ENCODE data around the gene SHH. TPM values are rescaled to one million over a fixed set of nuclear protein-coding genes. Genes with fewer than 3 reads are reported as not detected.

The SHH gene
- total and polyA plus RNA-seq, 2 of the 13 experiments (the other 11 are each of a cell fraction or from before 2014, with no cell fraction given), result 1.9 to 3.4 TPM

DNA sequence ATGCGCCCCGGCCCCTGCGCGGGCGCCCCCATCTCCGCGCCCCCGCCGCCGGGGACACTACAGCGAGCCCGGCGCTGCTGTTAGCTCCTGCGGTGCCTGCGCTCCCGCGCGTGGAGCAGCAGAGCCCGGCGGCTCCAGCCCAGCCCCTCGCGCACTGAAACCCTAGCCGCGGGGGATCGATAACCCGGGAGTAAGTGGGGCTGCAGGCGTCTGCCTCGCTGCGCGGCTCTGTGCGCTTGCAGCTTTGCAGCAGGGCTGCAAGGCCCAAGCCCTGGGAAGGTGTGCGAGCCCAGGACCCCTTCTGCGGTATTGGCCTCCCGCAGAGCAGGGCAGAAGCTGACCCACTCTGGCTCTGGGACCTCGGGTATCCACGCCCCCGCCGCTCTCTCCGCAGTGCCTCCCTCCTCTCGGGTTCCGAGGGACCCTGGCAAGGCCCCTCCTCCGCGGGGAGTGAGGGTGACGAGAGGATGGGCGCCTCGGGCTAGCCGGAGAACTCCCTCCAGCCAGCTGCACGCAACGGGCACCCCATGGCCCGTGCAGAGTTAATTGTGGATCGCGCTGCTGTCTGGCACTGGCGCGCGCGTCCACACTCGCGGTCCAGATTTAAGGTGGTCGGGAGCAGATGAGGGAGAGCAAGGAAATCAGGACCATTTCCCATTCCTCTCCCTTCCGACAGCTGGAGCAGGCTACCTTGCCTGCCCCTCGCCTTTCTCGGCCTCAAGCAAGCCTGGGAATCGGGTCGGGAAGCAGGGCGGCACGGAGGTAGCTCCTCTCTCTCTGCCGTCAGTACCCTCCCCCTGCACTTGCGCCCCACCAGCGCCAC lies 2.1 kb downstream of the SHH start (continued):
- TF ChIP-seq NFIB (CRISPR knock-in tag; IDR thresholded peaks at IDR 0.05; ENCODE audit: borderline replicate concordance) (no peak), STAG1 (CRISPR knock-in tag; IDR thresholded peaks at IDR 0.05) (0 out of 2 replicates have a peak, but pooled peaks have one; percentile 3), MTF2 (CRISPR knock-in tag; IDR thresholded peaks at IDR 0.05; ENCODE audit: borderline replicate concordance) (0 out of 2 replicates have a peak, but pooled peaks have one; percentile 63), ZSCAN29 (CRISPR knock-in tag; conservative IDR thresholded peaks at IDR 0.05) (no peak), SAP130 (CRISPR knock-in tag; IDR thresholded peaks at IDR 0.05; ENCODE audit: low read depth) (peak; percentile 15), JUND (CRISPR knock-in tag; IDR thresholded peaks at IDR 0.05) (no peak), ZNF382 (CRISPR knock-in tag; IDR thresholded peaks at IDR 0.05; ENCODE audit: borderline replicate concordance) (no peak), JUN (CRISPR knock-in tag; IDR thresholded peaks at IDR 0.05) (no peak), ZBTB21 (CRISPR knock-in tag; IDR thresholded peaks at IDR 0.05) (no peak), BORCS8-MEF2B (CRISPR knock-in tag; IDR thresholded peaks at IDR 0.05) (0 out of 2 replicates have a peak, but pooled peaks have one; percentile 30), ATAD3A (CRISPR knock-in tag; IDR thresholded peaks at IDR 0.05) (no peak), KLF15 (CRISPR knock-in tag; IDR thresholded peaks at IDR 0.05; ENCODE audit: borderline replicate concordance) (no peak), MED8 (CRISPR knock-in tag; IDR thresholded peaks at IDR 0.05; ENCODE audit: insufficient replicate concordance) (no peak)
- TF ChIP-seq, protein P1, sequence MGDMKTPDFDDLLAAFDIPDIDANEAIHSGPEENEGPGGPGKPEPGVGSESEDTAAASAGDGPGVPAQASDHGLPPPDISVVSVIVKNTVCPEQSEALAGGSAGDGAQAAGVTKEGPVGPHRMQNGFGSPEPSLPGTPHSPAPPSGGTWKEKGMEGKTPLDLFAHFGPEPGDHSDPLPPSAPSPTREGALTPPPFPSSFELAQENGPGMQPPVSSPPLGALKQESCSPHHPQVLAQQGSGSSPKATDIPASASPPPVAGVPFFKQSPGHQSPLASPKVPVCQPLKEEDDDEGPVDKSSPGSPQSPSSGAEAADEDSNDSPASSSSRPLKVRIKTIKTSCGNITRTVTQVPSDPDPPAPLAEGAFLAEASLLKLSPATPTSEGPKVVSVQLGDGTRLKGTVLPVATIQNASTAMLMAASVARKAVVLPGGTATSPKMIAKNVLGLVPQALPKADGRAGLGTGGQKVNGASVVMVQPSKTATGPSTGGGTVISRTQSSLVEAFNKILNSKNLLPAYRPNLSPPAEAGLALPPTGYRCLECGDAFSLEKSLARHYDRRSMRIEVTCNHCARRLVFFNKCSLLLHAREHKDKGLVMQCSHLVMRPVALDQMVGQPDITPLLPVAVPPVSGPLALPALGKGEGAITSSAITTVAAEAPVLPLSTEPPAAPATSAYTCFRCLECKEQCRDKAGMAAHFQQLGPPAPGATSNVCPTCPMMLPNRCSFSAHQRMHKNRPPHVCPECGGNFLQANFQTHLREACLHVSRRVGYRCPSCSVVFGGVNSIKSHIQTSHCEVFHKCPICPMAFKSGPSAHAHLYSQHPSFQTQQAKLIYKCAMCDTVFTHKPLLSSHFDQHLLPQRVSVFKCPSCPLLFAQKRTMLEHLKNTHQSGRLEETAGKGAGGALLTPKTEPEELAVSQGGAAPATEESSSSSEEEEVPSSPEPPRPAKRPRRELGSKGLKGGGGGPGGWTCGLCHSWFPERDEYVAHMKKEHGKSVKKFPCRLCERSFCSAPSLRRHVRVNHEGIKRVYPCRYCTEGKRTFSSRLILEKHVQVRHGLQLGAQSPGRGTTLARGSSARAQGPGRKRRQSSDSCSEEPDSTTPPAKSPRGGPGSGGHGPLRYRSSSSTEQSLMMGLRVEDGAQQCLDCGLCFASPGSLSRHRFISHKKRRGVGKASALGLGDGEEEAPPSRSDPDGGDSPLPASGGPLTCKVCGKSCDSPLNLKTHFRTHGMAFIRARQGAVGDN (CRISPR knock-in tag; IDR thresholded peaks at IDR 0.05), result peak; percentile 53
- TF ChIP-seq, protein P2, sequence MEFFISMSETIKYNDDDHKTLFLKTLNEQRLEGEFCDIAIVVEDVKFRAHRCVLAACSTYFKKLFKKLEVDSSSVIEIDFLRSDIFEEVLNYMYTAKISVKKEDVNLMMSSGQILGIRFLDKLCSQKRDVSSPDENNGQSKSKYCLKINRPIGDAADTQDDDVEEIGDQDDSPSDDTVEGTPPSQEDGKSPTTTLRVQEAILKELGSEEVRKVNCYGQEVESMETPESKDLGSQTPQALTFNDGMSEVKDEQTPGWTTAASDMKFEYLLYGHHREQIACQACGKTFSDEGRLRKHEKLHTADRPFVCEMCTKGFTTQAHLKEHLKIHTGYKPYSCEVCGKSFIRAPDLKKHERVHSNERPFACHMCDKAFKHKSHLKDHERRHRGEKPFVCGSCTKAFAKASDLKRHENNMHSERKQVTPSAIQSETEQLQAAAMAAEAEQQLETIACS (CRISPR knock-in tag; IDR thresholded peaks at IDR 0.05), result peak; percentile 22; the same call in 1 of the 2 replicates
- TF ChIP-seq, protein P3, sequence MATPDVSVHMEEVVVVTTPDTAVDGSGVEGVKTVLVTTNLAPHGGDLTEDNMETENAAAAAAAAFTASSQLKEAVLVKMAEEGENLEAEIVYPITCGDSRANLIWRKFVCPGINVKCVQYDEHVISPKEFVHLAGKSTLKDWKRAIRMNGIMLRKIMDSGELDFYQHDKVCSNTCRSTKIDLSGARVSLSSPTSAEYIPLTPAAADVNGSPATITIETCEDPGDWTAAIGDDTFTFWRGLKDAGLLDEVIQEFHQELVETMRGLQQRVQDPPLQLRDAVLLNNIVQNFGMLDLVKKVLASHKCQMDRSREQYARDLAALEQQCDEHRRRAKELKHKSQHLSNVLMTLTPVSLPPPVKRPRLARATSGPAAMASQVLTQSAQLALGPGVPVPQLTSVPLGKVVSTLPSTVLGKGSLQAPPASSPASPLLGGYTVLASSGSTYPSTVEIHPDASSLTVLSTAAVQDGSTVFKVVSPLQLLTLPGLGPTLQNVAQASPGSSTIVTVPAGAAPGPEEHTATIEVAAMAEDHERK (CRISPR knock-in tag; IDR thresholded peaks at IDR 0.05; ENCODE audit: low read depth), result no peak
- TF ChIP-seq, protein P4, sequence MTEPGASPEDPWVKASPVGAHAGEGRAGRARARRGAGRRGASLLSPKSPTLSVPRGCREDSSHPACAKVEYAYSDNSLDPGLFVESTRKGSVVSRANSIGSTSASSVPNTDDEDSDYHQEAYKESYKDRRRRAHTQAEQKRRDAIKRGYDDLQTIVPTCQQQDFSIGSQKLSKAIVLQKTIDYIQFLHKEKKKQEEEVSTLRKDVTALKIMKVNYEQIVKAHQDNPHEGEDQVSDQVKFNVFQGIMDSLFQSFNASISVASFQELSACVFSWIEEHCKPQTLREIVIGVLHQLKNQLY (CRISPR knock-in tag; IDR thresholded peaks at IDR 0.05), result no peak
- TF ChIP-seq, protein P5, sequence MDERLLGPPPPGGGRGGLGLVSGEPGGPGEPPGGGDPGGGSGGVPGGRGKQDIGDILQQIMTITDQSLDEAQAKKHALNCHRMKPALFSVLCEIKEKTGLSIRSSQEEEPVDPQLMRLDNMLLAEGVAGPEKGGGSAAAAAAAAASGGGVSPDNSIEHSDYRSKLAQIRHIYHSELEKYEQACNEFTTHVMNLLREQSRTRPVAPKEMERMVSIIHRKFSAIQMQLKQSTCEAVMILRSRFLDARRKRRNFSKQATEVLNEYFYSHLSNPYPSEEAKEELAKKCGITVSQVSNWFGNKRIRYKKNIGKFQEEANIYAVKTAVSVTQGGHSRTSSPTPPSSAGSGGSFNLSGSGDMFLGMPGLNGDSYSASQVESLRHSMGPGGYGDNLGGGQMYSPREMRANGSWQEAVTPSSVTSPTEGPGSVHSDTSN (CRISPR knock-in tag; IDR thresholded peaks at IDR 0.05), result no peak

Measured in HepG2 (cell line).